Heart right ventricle (tissue), 16 donors: ENCODE data around the gene HAND1. TPM values are rescaled to one million over a fixed set of nuclear protein-coding genes. Genes with fewer than 3 reads are reported as not detected.

ENCODE experiments used
- ATAC-seq, 8 donors: fragments of 200-7000 bp; cut with Tn5 transposase; one replicate each; pipeline ENCODE4 v1.9.1; 2020; ENCODE audit warnings: mild to moderate bottlenecking in 8 of 8, moderate library complexity in 8 of 8, moderate number of reproducible peaks in 1 of 8
- DNase-seq, 2 donors: peaks; one replicate each; pipeline ENCODE4 v3.0.0-alpha.2; 2020
- H3K27ac ChIP-seq, 10 donors: fragments of 200-600 bp; sonication (generic) in 2 of 10; one replicate each; pipeline versions ENCODE4 v1.5.0 to v1.8.0; 2020 to 2022; ENCODE audit warnings: mild to moderate bottlenecking in 3 of 10
- H3K27me3 ChIP-seq, 7 donors: fragments of 200-600 bp; one replicate each; pipeline ENCODE4 v1.8.0; 2021 to 2022; ENCODE audit warnings: mild to moderate bottlenecking in 2 of 7
- H3K36me3 ChIP-seq, 9 donors: fragments of 200-600 bp; sonication (generic) in 1 of 9; one replicate each; pipeline versions ENCODE4 v1.5.0 to v1.8.0; 2020 to 2022; ENCODE audit warnings: mild to moderate bottlenecking in 2 of 9
- H3K4me1 ChIP-seq, 9 donors: fragments of 200-600 bp; sonication (generic) in 1 of 9; one replicate each; pipeline versions ENCODE4 v1.5.0 to v1.8.0; 2020 to 2022; ENCODE audit warnings: mild to moderate bottlenecking in 4 of 9
- H3K4me3 ChIP-seq, 10 donors: fragments of 200-600 bp; sonication (generic) in 2 of 10; one replicate each; pipeline versions ENCODE4 v1.5.0 to v1.8.0; 2020 to 2022; ENCODE audit warnings: mild to moderate bottlenecking in 7 of 10, moderate library complexity in 2 of 10
- H3K9me3 ChIP-seq, 11 donors: fragments of 200-600 bp in 10 of 11; sonication (generic) in 2 of 11; one replicate each; pipeline versions ENCODE4 v1.5.0 to v1.8.0; 2013 to 2022; ENCODE audit warnings: mild to moderate bottlenecking in 2 of 11, control low read depth in 1 of 11, moderate library complexity in 1 of 11
- CTCF ChIP-seq, 9 donors: fragments of 200-600 bp; sonication (generic) in 2 of 9; IDR thresholded peaks; one replicate each; pipeline versions ENCODE4 v1.5.0 to v1.8.0; 2021 to 2022; ENCODE audit warnings: antibody characterized with exemption in 9 of 9, mild to moderate bottlenecking in 5 of 9, moderate library complexity in 1 of 9
- WGBS, 2 donors: extraction: QIAGEN DNeasy Blood & Tissue Kit; methylation state at CpG; one replicate each; pipeline ENCODE4 v1.1.7; 2013; ENCODE audit warnings: inconsistent platforms in 1 of 2; 5-methylcytosine and 5-hydroxymethylcytosine counted together
- intact Hi-C, 10 donors: fragments of 100-400 bp; cut with DNase I; formaldehyde crosslinking; loops; one replicate each; pipeline versions ENCODE4 v1.11.1 to v1.14.2; 2022
- polyA plus RNA-seq, 2 donors: library from polyadenylated mRNA; stranded (reverse); fragments of 200-250 nt; gene quantifications; one replicate each; pipeline ENCODE4 v1.2.3, GENCODE V29; 2013
- total RNA-seq, 10 donors: library from RNA; stranded (reverse); fragmentation: NEBNext Ultra II Directional in 3 of 10; extraction: Animal tissue kit (Norgen Biotek cat#: 25700) in 3 of 10; gene quantifications; one replicate each; pipeline versions ENCODE4 v1.2.1 to v1.2.4, GENCODE V29; 2021 to 2023
- donor health status: Arrhythmogenic right ventricular cardiomyopathy.
- donor health status: ischemic (EF 13 %, LVEDD 7.1; RV severe dilation, severe dysfunction).
- donor health status: healthy with polysubstance abuse.
- donor health status: DM: no; HTN: yes; CAD: no.
- donor health status: DM: no; HTN: no; CAD: no.
- donor health status: ischemic (EF 25% LVEDD 6.9; RV normal size, moderate dysfunction).
- donor health status: ischemic (EF 25% LVEDD 5.7; RV mildly dilated, moderate dysfunction).
- donor health status: healthy.
- donor health status: DM: yes; HTN: yes; CAD: no.
- donor health status: Ischemic cardiomyopathy.
- donor health status: ischemic (EF 35%, LVEDD 5.7; RV mildly dilated, moderate dysfunction).
- donor health status: nonischemic (EF 11% LVEDD 7.7; RV severe dilation, severe dysfunction).
- donor health status: DM: yes; HTN: yes; CAD: no.
- donor health status: PGD.
- donor health status: ischemic (EF 29% LVEDD 5.4; RV normal size, mild dysfunction).
- donor health status: nonischemic (EF 23%, LVEDD 6.1; RV moderate dilation, normal function).

Gene HAND1
- total and polyA plus RNA-seq, 12 donors = 16.8 to 33.0 (median 24.6) TPM

GRCh38 chr5:154474396-154475334 lies 3.4 kb downstream of the HAND1 start:
- 14 to 21% methylated on average over 17 of the region's 17 CpGs for WGBS, 2 donors
- Histone ChIP-seq H3K9me3 (no peaks in the 10 kb centered on the region), H3K4me3 (peak overlapping the region in 9 of 10 donors; percentile 20 to 65 (median 58)), H3K4me1 (peaks cover 18 to 86% (median 63%) of the 10 kb centered on the region in 9 donors), H3K27ac (peak overlapping the region in 2 of 10 donors; percentile 80 to 85), H3K36me3 (no peaks in the 10 kb centered on the region), H3K27me3 (peaks cover 19 to 100% (median 97%) of the 10 kb centered on the region in 7 donors)
- no peak for TF ChIP-seq CTCF (IDR thresholded peaks at IDR 0.05)
- ATAC-seq (no peak), DNase-seq (no peak)
- intact Hi-C loops = loop anchor here in 1 of 10 donors (10.0 kb wide), 1 partner anchor 380 kb away; the partner anchor contains the start of genes CNOT8 and FAXDC2

GRCh38 chr5:154473581-154474283 lies 4.3 kb downstream of the HAND1 start:
- ATAC-seq (no peak), DNase-seq (no peak)
- Histone ChIP-seq H3K27me3 (peaks cover 10 to 100% (median 95%) of the 10 kb centered on the region in 7 donors), H3K4me1 (peaks cover 12 to 76% (median 60%) of the 10 kb centered on the region in 9 donors), H3K4me3 (peak overlapping the region; percentile 20 to 65 (median 32)), H3K36me3 (no peaks in the 10 kb centered on the region), H3K27ac (peak overlapping the region; percentile 35 to 85 (median 66)), H3K9me3 (no peaks in the 10 kb centered on the region)
- WGBS, 2 donors = 10 to 17% methylated on average over 40 of the region's 40 CpGs
- TF ChIP-seq CTCF (IDR thresholded peaks at IDR 0.05) = no peak
- intact Hi-C loops = loop anchor here in 1 of 10 donors (10.0 kb wide), 1 partner anchor 381 kb away; the partner anchor contains the start of genes CNOT8 and FAXDC2

- intact Hi-C loops = loop anchor here in 1 of 10 donors (10.0 kb wide), 1 partner anchor 382 kb away; the partner anchor contains the start of genes CNOT8 and FAXDC2
- peak overlapping the region; percentile 35 to 85 (median 66) for H3K27ac ChIP-seq
These were observed 5.0 kb downstream of the HAND1 start for GRCh38 chr5:154472871-154473580.

More at GRCh38 chr5:154472871-154473580, 5.0 kb downstream of the HAND1 start:
- Histone ChIP-seq H3K36me3 (no peaks in the 10 kb centered on the region), H3K27me3 (peaks cover 9 to 97% (median 88%) of the 10 kb centered on the region in 7 donors), H3K4me3 (peak overlapping the region; percentile 20 to 65 (median 32)), H3K9me3 (no peaks in the 10 kb centered on the region), H3K4me1 (peaks cover 12 to 69% (median 53%) of the 10 kb centered on the region in 9 donors)
- WGBS, 2 donors = 4 to 7% methylated on average over 35 of the region's 35 CpGs
- ATAC-seq (peak; percentile 36 to 76 (median 62)), DNase-seq (peak in 1 of 2 donors; percentile 33)
- TF ChIP-seq CTCF (IDR thresholded peaks at IDR 0.05) = no peak
